ENCODE measurements around the gene HAPSTR1. TPM values are rescaled to one million over a fixed set of nuclear protein-coding genes. Genes with fewer than 3 reads are reported as not detected.
A peak's percentile ranks its signal among the peaks of the same experiment; 100 is the strongest.

The HAPSTR1 gene
- total and polyA plus RNA-seq, 2 of the 4 experiments (the other 2 are of a cell fraction) = 22.2 to 56.5 TPM

- Histone ChIP-seq H3K4me2 (ENCODE audit: low read depth, low read length) (no peak overlapping the region; the same call in 1 of the 2 replicates), H3K4me3 (ENCODE audit: insufficient read depth, low read depth, low read length) (no peak overlapping the region), H3K27me3 (ENCODE audit: control insufficient read depth, insufficient read depth, low read length) (no peaks in the 10 kb centered on the region), H3K9me3 (ENCODE audit: control insufficient read depth, insufficient read depth, low read length) (no peaks in the 10 kb centered on the region), H4K8ac (ENCODE audit: low read depth in 2 of 2, low read length in 2 of 2) (peak overlapping the region in 1 of 2 experiments; percentile 9; a peak in 1 of 4 replicates), H3K9ac (ENCODE audit: low read depth, low read length) (no peak overlapping the region), H3K18ac (ENCODE audit: low read depth, low read length) (no peak overlapping the region; the same call in 1 of the 2 replicates), H3K4me1 (ENCODE audit: control insufficient read depth, insufficient read depth, low read length) (peaks cover 8% of the 10 kb centered on the region; the same call in 1 of the 2 replicates), H4K5ac (ENCODE audit: low read depth, low read length) (no peak overlapping the region), H3K23ac (ENCODE audit: low read depth, low read length) (no peak overlapping the region), H2AK5ac (ENCODE audit: low read depth, low read length) (peak overlapping the region; percentile 27; the same call in 1 of the 2 replicates), H2BK15ac (ENCODE audit: low read depth, low read length) (no peak overlapping the region; the same call in 2 of the 3 replicates), H3K56ac (ENCODE audit: extremely low read depth, insufficient read depth, low read length) (no peak overlapping the region), H3K36me3 (ENCODE audit: control insufficient read depth, insufficient read depth, low read length) (no peaks in the 10 kb centered on the region), H3K9me1 (ENCODE audit: insufficient read depth, low read length) (peaks cover 14% of the 10 kb centered on the region; the same call in 1 of the 2 replicates), H3K4ac (ENCODE audit: low read depth, low read length) (peak overlapping the region; percentile 16; the same call in 1 of the 2 replicates), H3K79me1 (ENCODE audit: low read depth in 1 of 2, low read length in 2 of 2) (peaks cover 0 to 17% of the 10 kb centered on the region in 2 experiments; a peak in 2 of 4 replicates), H2AFZ (replicated peaks; ENCODE audit: low read length, poor library complexity) (no peak overlapping the region), H2BK120ac (ENCODE audit: low read depth, low read length) (peak overlapping the region; percentile 25; the same call in 1 of the 2 replicates), H3K27ac (ENCODE audit: insufficient read depth, low read length) (no peak overlapping the region), H2AK9ac (replicated peaks; ENCODE audit: low read depth, low read length, poor library complexity) (no peak overlapping the region), H2BK5ac (ENCODE audit: low read depth, low read length, poor library complexity, severe bottlenecking) (no peak overlapping the region), H2BK20ac (ENCODE audit: low read depth, low read length) (peak overlapping the region; percentile 33; the same call in 1 of the 2 replicates), H4K20me1 (ENCODE audit: insufficient read depth, low read length) (no peaks in the 10 kb centered on the region), H3K14ac (replicated peaks; ENCODE audit: low read depth, low read length) (no peak overlapping the region), H4K91ac (ENCODE audit: insufficient read depth, low read depth, low read length) (no peak overlapping the region)
- CTCF ChIA-PET = no interaction called here
- intact Hi-C loops (cut with micrococcal nuclease) (no loop called here), in situ Hi-C loops (cut with MboI; ENCODE audit: low sequenced_read_pairs) (no loop called here), dilution Hi-C loops (cut with HindIII; ENCODE audit: low sequenced_read_pairs, unreplicated experiment) (no loop called here)
- WGBS, 2 experiments (ENCODE audit: extremely low coverage in 2 of 2, insufficient read length in 1 of 2) = no CpG with 5 or more reads among the region's 2 CpGs
- POLR2A ChIA-PET (ENCODE audit: unreplicated experiment) = no interaction called here
- ATAC-seq (ENCODE audit: low read depth) = peak; percentile 79
- no TSS peak for BruUV-seq (replicated peaks)
- peak; percentile 90 for DNase-seq
- TF ChIP-seq MXI1 (IDR thresholded peaks at IDR 0.05; ENCODE audit: borderline replicate concordance, low read depth, low read length) (no peak), RAD21 (IDR thresholded peaks at IDR 0.05; ENCODE audit: low read length) (no peak), BHLHE40 (IDR thresholded peaks at IDR 0.05; ENCODE audit: low read depth, low read length) (no peak), CHD1 (IDR thresholded peaks at IDR 0.05; ENCODE audit: low read depth, low read length) (no peak), ELK1 (IDR thresholded peaks at IDR 0.05; ENCODE audit: borderline replicate concordance, low read depth, low read length) (no peak), USF2 (IDR thresholded peaks at IDR 0.05; ENCODE audit: low read depth, low read length) (no peak), POLR2A (IDR thresholded peaks at IDR 0.05; ENCODE audit: low read depth, low read length) (no peak), FOS (IDR thresholded peaks at IDR 0.05; ENCODE audit: low read depth, low read length) (no peak), CTCF (conservative IDR thresholded peaks at IDR 0.05; ENCODE audit: low read depth, low read length) (no peak), NFE2L2 (IDR thresholded peaks at IDR 0.05; ENCODE audit: low read depth, low read length) (no peak), MAZ (IDR thresholded peaks at IDR 0.05; ENCODE audit: borderline replicate concordance, low read depth, low read length) (no peak)
These were observed 35.8 kb upstream of the HAPSTR1 start for GRCh38 chr16:9055661-9056060.

Measured in IMR-90 (cell line).